ENCODE measurements around the gene KRTAP10-3. TPM values are rescaled to one million over a fixed set of nuclear protein-coding genes. Genes with fewer than 3 reads are reported as not detected.
"Not testable (repeated sequence)": the region's sequence is repeated elsewhere in the genome, so short reads cannot be mapped to it uniquely, and the experiment has no call there.

KRTAP10-3 gene
- total and polyA plus RNA-seq, 9 donors: not detected

DNA sequence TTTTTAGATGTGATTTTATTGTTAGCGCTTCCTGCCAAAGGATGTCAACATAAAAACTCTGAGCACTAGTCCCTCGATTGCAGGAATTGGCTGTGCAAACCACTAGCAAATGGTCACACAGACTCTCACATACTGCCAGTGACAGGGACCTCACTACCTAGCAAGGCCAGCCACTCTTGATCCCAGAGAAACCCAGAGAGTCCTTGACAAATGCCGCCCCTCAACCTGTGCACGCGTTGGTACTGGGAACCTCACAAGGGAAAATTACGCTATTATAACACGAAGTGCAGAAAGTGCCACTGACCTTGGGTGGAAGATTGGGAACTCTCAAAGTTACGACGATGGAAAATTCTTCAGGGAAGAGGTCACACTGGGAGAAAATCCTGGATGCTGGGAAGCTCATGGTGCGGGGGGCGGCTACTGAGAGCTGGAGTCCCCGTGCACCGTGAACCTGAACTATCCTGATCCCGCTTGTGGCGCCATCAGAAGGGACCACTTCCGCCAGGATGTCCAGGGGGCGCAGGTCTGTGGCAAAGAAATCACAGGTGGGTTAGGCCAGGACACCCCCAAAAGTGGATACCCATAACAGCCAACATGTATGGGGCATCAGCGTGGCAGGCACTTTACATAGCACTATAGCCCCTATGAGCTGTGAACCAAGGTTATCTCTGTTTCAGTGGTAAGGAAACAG, 9.0 kb upstream of the KRTAP10-3 start:
- 87 to 91% (median 87%) methylated on average over 18 of the region's 18 CpGs for WGBS, 3 donors
- H3K4me1 ChIP-seq (ENCODE audit: insufficient read depth): no peaks in the 10 kb centered on the region
- H3K36me3 ChIP-seq: no peaks in the 10 kb centered on the region
- H3K4me3 ChIP-seq: no peak overlapping the region
- no peak for DNase-seq
- intact Hi-C loops (cut with DNase I): no loop called here
- no peaks in the 10 kb centered on the region for H3K27me3 ChIP-seq
- H3K27ac ChIP-seq: no peak overlapping the region
- TF ChIP-seq EP300 (IDR thresholded peaks at IDR 0.05) (no peak), POLR2A (IDR thresholded peaks at IDR 0.05) (no peak)
- TF ChIP-seq, protein P1, sequence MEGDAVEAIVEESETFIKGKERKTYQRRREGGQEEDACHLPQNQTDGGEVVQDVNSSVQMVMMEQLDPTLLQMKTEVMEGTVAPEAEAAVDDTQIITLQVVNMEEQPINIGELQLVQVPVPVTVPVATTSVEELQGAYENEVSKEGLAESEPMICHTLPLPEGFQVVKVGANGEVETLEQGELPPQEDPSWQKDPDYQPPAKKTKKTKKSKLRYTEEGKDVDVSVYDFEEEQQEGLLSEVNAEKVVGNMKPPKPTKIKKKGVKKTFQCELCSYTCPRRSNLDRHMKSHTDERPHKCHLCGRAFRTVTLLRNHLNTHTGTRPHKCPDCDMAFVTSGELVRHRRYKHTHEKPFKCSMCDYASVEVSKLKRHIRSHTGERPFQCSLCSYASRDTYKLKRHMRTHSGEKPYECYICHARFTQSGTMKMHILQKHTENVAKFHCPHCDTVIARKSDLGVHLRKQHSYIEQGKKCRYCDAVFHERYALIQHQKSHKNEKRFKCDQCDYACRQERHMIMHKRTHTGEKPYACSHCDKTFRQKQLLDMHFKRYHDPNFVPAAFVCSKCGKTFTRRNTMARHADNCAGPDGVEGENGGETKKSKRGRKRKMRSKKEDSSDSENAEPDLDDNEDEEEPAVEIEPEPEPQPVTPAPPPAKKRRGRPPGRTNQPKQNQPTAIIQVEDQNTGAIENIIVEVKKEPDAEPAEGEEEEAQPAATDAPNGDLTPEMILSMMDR (IDR thresholded peaks at IDR 0.05): no peak
- H3K9me3 ChIP-seq: no peaks in the 10 kb centered on the region

DNA sequence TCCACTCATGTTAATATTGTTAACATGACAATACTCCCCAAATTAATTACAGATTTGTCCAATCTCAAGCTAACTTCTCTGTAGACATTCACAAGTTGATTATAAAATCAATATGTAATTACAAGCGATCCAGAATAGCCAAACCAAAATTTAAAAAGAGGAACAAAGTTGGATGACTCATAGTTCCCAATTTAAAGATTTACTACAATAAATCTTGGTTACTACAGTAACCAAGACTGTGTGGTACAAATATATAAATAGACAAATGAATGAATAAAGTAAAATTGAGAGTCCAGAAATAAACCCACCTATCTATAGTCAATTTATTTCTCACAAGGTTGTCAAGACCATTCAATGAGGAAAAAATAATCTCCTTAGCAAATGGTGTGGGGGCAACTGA, 7.8 kb upstream of the KRTAP10-3 start:
- DNase-seq: no peak
- no peak overlapping the region for H3K4me3 ChIP-seq
- H3K4me1 ChIP-seq (ENCODE audit: insufficient read depth): no peaks in the 10 kb centered on the region
- no peaks in the 10 kb centered on the region for H3K9me3 ChIP-seq
- 70 to 79% (median 77%) methylated on average over 1 of the region's 1 CpG for WGBS, 3 donors
- TF ChIP-seq POLR2A (IDR thresholded peaks at IDR 0.05) (no peak), EP300 (IDR thresholded peaks at IDR 0.05) (no peak)
- no peaks in the 10 kb centered on the region for H3K36me3 ChIP-seq
- H3K27ac ChIP-seq: no peak overlapping the region
- no peaks in the 10 kb centered on the region for H3K27me3 ChIP-seq
- intact Hi-C loops (cut with DNase I): no loop called here

DNA sequence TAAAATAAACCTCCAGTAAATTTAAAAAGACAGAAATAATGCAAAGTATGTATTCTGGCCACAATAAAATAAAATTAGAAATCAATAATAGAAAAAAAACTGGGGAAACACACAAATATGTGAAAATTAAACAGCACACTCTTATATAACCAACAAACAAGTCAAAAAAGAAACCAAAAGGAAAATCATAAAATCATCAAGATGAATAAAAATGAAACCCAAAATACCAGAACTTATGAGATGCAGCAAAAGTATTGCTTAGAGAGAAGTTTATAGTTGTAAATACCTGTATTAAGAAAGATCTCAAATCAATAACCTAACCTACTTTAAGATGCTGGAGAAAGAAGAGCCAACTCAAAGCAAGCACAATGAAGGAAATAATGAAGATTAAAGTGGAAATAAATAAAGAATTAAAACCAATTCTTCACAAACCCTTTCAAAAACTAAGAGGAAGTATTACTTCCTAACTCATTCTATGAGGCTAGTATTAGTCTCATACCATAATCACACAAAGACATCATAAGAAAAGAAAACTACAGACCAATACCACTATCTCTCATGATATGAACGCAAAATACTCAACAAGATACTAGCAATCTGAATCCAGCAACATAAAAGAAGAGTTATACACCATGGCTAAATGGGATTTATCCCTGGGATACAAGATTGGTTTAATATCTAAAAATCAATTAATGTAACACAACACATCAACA, 6.4 kb upstream of the KRTAP10-3 start:
- TF ChIP-seq, protein P1 (IDR thresholded peaks at IDR 0.05): no peak
- TF ChIP-seq POLR2A (IDR thresholded peaks at IDR 0.05): no peak
- TF ChIP-seq EP300 (IDR thresholded peaks at IDR 0.05): no peak
- no peaks in the 10 kb centered on the region for H3K4me1 ChIP-seq (ENCODE audit: insufficient read depth)
- DNase-seq: no peak
- WGBS, 3 donors: 33 to 80% (median 38%) methylated on average over 1 of the region's 1 CpG
- no peaks in the 10 kb centered on the region for H3K36me3 ChIP-seq
- H3K9me3 ChIP-seq: no peaks in the 10 kb centered on the region
- intact Hi-C loops (cut with DNase I): no loop called here
- H3K27me3 ChIP-seq: no peaks in the 10 kb centered on the region
- H3K4me3 ChIP-seq: no peak overlapping the region
- no peak overlapping the region for H3K27ac ChIP-seq

DNA sequence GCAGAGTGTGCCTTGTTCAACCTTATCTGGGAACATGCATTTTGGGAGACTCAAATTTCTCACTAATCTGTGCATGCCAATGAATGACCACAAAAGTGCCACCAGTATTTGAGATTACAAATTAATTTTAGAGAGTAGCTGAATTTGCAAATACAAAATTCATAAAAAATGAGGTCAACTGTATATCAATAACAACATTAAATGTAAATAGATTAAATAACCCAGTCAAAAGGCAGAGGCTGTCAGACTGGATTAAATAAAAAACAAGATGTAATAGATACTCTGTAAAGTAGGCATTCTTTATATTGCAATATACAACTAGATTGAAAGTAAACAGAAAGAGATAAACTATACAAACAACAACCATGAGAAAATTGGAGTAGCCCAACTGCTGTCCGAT, 5.5 kb upstream of the KRTAP10-3 start:
- Histone ChIP-seq H3K4me1 (ENCODE audit: insufficient read depth) (no peaks in the 10 kb centered on the region), H3K9me3 (no peaks in the 10 kb centered on the region), H3K4me3 (no peak overlapping the region), H3K27ac (no peak overlapping the region), H3K36me3 (no peaks in the 10 kb centered on the region), H3K27me3 (no peaks in the 10 kb centered on the region)
- intact Hi-C loops (cut with DNase I): no loop called here
- DNase-seq: no peak
- TF ChIP-seq EP300 (IDR thresholded peaks at IDR 0.05) (no peak), POLR2A (IDR thresholded peaks at IDR 0.05) (no peak)
- TF ChIP-seq, protein P1 (IDR thresholded peaks at IDR 0.05): no peak
- 95 to 96% (median 96%) methylated on average over 1 of the region's 1 CpG for WGBS, 3 donors

DNA sequence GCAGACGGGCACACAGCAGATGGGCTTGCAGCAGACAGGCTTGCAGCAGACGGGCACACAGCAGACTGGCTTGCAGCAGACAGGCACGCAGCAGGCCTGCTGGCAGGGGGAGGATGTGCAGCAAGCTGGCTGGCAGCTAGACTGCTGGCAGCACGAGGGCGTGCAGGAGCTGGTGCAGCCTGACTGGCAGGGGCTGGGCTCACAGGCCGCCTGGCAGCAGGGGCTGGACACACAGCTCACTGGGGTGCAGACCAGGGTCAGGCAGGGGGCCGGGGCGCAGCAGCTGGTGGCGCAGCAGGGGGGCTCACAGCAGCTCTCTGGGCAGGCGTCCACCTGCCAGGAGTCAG, 293 bp downstream of the KRTAP10-3 start:
- intact Hi-C loops (cut with DNase I): not testable (repeated sequence)

More for the DNA sequence above, 293 bp downstream of the KRTAP10-3 start:
- H3K9me3 ChIP-seq; H3K4me3 ChIP-seq; H3K27ac ChIP-seq; H3K27me3 ChIP-seq; H3K36me3 ChIP-seq; H3K4me1 ChIP-seq (ENCODE audit: insufficient read depth); DNase-seq: not testable (repeated sequence)
- WGBS, 3 donors: 39 to 60% (median 53%) methylated on average over 8 to 10 of the region's 10 CpGs

All from ovary (tissue), 9 donors.